Measurements from ENCODE around the gene FBXO9.

FBXO9 gene

GRCh38 chr6:53104916-53105315, 39.7 kb downstream of the FBXO9 start:
- TF ChIP-seq FOXP2 (optimal IDR thresholded peaks at IDR 0.05; ENCODE audit: borderline replicate concordance, extremely low read depth, extremely low read length, insufficient read depth): no peak
- TF ChIP-seq SIN3A (IDR thresholded peaks at IDR 0.05; ENCODE audit: borderline replicate concordance, insufficient read depth, low read length): no peak
- no peak for TF ChIP-seq POLR2AphosphoS5 (IDR thresholded peaks at IDR 0.05; ENCODE audit: low read depth, low read length)
- no peak for TF ChIP-seq REST (IDR thresholded peaks at IDR 0.05; ENCODE audit: insufficient read depth in 1 of 2, low read depth in 2 of 2, low read length in 2 of 2)
- no peak for TF ChIP-seq TAF1 (IDR thresholded peaks at IDR 0.05; ENCODE audit: borderline replicate concordance, insufficient read depth, low read length)

DNA sequence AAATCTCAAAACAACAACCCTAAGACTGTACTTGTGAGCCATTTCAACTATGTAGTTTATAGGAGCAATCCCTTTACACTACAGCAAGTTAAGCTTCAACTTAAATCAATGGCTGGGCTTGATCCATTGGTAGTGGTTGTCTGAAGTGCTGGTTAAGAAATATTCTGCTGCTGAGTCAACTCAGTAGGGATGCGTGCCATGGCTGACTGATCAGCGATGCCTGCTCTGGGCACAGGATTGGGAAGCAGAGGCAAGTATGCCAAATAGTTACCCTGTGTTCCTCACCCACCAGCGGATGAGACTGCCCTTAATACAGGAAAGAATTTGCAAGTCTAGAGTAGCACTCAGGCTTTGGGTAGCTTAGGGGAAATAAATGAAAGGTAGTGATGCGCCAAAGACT, 41.9 kb downstream of the FBXO9 start:
- TF ChIP-seq POLR2AphosphoS5 (IDR thresholded peaks at IDR 0.05; ENCODE audit: low read depth, low read length) (no peak), REST (IDR thresholded peaks at IDR 0.05; ENCODE audit: insufficient read depth in 1 of 2, low read depth in 2 of 2, low read length in 2 of 2) (no peak), SIN3A (IDR thresholded peaks at IDR 0.05; ENCODE audit: borderline replicate concordance, insufficient read depth, low read length) (no peak), FOXP2 (optimal IDR thresholded peaks at IDR 0.05; ENCODE audit: borderline replicate concordance, extremely low read depth, extremely low read length, insufficient read depth) (no peak), TAF1 (IDR thresholded peaks at IDR 0.05; ENCODE audit: borderline replicate concordance, insufficient read depth, low read length) (no peak)

GRCh38 chr6:53109612-53110011, 44.4 kb downstream of the FBXO9 start:
- TF ChIP-seq FOXP2 (optimal IDR thresholded peaks at IDR 0.05; ENCODE audit: borderline replicate concordance, extremely low read depth, extremely low read length, insufficient read depth) (no peak), SIN3A (IDR thresholded peaks at IDR 0.05; ENCODE audit: borderline replicate concordance, insufficient read depth, low read length) (no peak), TAF1 (IDR thresholded peaks at IDR 0.05; ENCODE audit: borderline replicate concordance, insufficient read depth, low read length) (no peak), POLR2AphosphoS5 (IDR thresholded peaks at IDR 0.05; ENCODE audit: low read depth, low read length) (no peak), REST (IDR thresholded peaks at IDR 0.05; ENCODE audit: insufficient read depth in 1 of 2, low read depth in 2 of 2, low read length in 2 of 2) (no peak)

DNA sequence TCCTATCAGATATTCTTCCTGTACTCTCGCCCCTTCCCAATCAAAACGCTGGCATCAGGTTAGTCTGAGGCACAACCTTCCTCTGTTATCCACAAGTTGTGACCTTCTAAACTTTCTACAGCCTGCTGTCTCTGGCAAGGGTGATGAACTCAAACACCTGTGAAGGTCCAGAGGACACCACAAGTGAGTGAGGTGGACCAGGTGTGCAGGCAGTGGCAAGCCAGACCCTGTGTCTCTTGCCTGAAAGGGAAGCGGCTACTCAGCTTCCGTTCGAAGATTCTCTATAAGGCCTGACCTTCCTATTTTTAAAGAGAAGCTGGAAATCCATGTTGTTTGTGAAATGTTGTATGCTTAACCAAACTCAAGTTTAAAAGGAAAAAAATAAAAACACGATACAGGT, 46.7 kb downstream of the FBXO9 start:
- no peak for TF ChIP-seq TAF1 (IDR thresholded peaks at IDR 0.05; ENCODE audit: borderline replicate concordance, insufficient read depth, low read length)
- no peak for TF ChIP-seq REST (IDR thresholded peaks at IDR 0.05; ENCODE audit: insufficient read depth in 1 of 2, low read depth in 2 of 2, low read length in 2 of 2)
- TF ChIP-seq SIN3A (IDR thresholded peaks at IDR 0.05; ENCODE audit: borderline replicate concordance, insufficient read depth, low read length): no peak
- TF ChIP-seq POLR2AphosphoS5 (IDR thresholded peaks at IDR 0.05; ENCODE audit: low read depth, low read length): no peak
- TF ChIP-seq FOXP2 (optimal IDR thresholded peaks at IDR 0.05; ENCODE audit: borderline replicate concordance, extremely low read depth, extremely low read length, insufficient read depth): no peak

DNA sequence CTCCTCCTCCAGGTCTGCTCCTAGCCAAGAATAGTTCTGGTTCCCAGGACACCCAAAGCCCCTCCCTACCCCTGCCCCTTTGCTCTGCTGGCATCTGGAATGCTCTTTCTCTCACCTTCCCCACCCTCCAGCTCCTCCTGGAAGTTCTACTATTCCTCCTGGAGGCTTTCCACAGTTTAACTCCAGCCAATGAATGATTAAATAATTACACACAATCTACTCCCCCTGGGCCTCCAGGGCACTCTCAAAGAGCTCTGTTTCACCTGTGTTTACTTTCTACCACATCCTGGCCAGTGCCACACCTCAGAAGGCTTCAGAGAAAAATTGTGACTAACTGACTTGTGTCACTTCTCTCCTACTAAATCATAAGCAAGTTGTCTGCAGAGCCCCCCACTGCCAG, 47.2 kb downstream of the FBXO9 start:
- TF ChIP-seq FOXP2 (optimal IDR thresholded peaks at IDR 0.05; ENCODE audit: borderline replicate concordance, extremely low read depth, extremely low read length, insufficient read depth) (no peak), REST (IDR thresholded peaks at IDR 0.05; ENCODE audit: insufficient read depth in 1 of 2, low read depth in 2 of 2, low read length in 2 of 2) (no peak), TAF1 (IDR thresholded peaks at IDR 0.05; ENCODE audit: borderline replicate concordance, insufficient read depth, low read length) (no peak), SIN3A (IDR thresholded peaks at IDR 0.05; ENCODE audit: borderline replicate concordance, insufficient read depth, low read length) (no peak), POLR2AphosphoS5 (IDR thresholded peaks at IDR 0.05; ENCODE audit: low read depth, low read length) (no peak)

Data from PFSK-1 (cell line).